SK-N-SH (cell line): ENCODE measurements around the gene NFATC2IP. TPM values are rescaled to one million over a fixed set of nuclear protein-coding genes. Genes with fewer than 3 reads are reported as not detected.

ENCODE experiments used
- CTCF ChIA-PET: fragments of 300-600, 350-600 bp; formaldehyde crosslinking; extraction: SDS; loops from one replicate; lab custom pipeline; 2021; lab: Yijun Ruan, JAX
- POLR2A ChIA-PET: fragments of 350-600 bp; sonication (Branson Sonifier 250); formaldehyde crosslinking; extraction: SDS; loops from one replicate; lab custom pipeline; 2020; ENCODE audit warnings: antibody characterized with exemption, inconsistent platforms; lab: Yijun Ruan, JAX
- DNase-seq: peaks from one replicate; pipeline ENCODE4 v3.0.0; 2012
- H2AFZ ChIP-seq: fragments of 200-600 bp; sonication (generic); 2 replicates; pipeline ENCODE4 v1.8.1; 2016; ENCODE audit warnings: antibody characterized with exemption, mild to moderate bottlenecking, low read depth
- H3F3A ChIP-seq: fragments of 200-600 bp; sonication (generic); replicated peaks from 2 replicates; pipeline ENCODE3; 2016; ENCODE audit warnings: antibody characterized with exemption, mild to moderate bottlenecking; ENCODE audit not compliant: insufficient read depth
- H3K27ac ChIP-seq, 2 experiments: fragments of 200-500 bp in 1 of 2; fragments of 200-600 bp in 1 of 2; sonication (Bioruptor generic) in 1 of 2; sonication (generic), shearing (Covaris generic) in 1 of 2; 2 replicates each; pipeline versions ENCODE4 v1.5.1 to v1.6.1; 2014 to 2016; ENCODE audit warnings: low read depth in 2 of 2, inconsistent platforms in 1 of 2, low read length in 1 of 2, mild to moderate bottlenecking in 1 of 2, mixed read lengths in 1 of 2
- H3K27me3 ChIP-seq: fragments of 200-600 bp; sonication (generic), shearing (Covaris generic); 2 replicates; pipeline ENCODE4 v1.6.1; 2016; ENCODE audit warnings: mixed run types; ENCODE audit not compliant: insufficient read depth
- H3K36me3 ChIP-seq, 2 experiments: fragments of 200-500 bp in 1 of 2; fragments of 200-600 bp in 1 of 2; sonication (Bioruptor generic) in 1 of 2; sonication (generic) in 1 of 2; replicated peaks in 1 of 2; 2 replicates each; pipeline versions ENCODE3 to v1.5.1; 2014 to 2016; ENCODE audit warnings: low read length in 1 of 2, mild to moderate bottlenecking in 1 of 2; ENCODE audit not compliant: insufficient read depth in 2 of 2, control insufficient read depth in 1 of 2
- H3K4me1 ChIP-seq, 2 experiments: fragments of 200-500 bp in 1 of 2; fragments of 200-600 bp in 1 of 2; sonication (Bioruptor generic) in 1 of 2; sonication (generic), shearing (Covaris generic) in 1 of 2; 2 replicates each; pipeline versions ENCODE4 v1.5.1 to v1.6.1; 2014 to 2016; ENCODE audit warnings: low read depth in 1 of 2, low read length in 1 of 2, mixed run types in 1 of 2; ENCODE audit not compliant: insufficient read depth in 2 of 2, control insufficient read depth in 1 of 2
- H3K4me2 ChIP-seq: fragments of 200-600 bp; sonication (generic), shearing (Covaris generic); 2 replicates; pipeline ENCODE4 v1.6.1; 2017; ENCODE audit warnings: mixed run types
- H3K4me3 ChIP-seq, 2 experiments: fragments of 200-500 bp in 1 of 2; fragments of 200-600 bp in 1 of 2; sonication (Bioruptor generic) in 1 of 2; sonication (generic), shearing (Covaris generic) in 1 of 2; 2 replicates each; pipeline versions ENCODE4 v1.5.1 to v1.8.1; 2014 to 2016; ENCODE audit warnings: low read depth in 2 of 2, inconsistent platforms in 1 of 2, low read length in 1 of 2, mild to moderate bottlenecking in 1 of 2, mixed read lengths in 1 of 2, moderate library complexity in 1 of 2
- H3K79me2 ChIP-seq: fragments of 200-600 bp; sonication (generic); 2 replicates; pipeline ENCODE4 v1.8.1; 2017; ENCODE audit warnings: mild to moderate bottlenecking; ENCODE audit not compliant: insufficient read depth
- H3K9ac ChIP-seq: fragments of 200-600 bp; sonication (generic); 2 replicates; pipeline ENCODE4 v1.6.1; 2017; ENCODE audit warnings: mixed run types
- H3K9me2 ChIP-seq: fragments of 200-600 bp; sonication (generic); 2 replicates; pipeline ENCODE4 v1.6.1; 2017; ENCODE audit warnings: mixed run types
- H3K9me3 ChIP-seq: fragments of 200-600 bp; sonication (generic); 2 replicates; pipeline ENCODE4 v1.6.1; 2017; ENCODE audit warnings: mixed run types, mild to moderate bottlenecking, moderate library complexity
- H4K20me1 ChIP-seq: fragments of 200-600 bp; sonication (generic); 2 replicates; pipeline ENCODE4 v1.6.1; 2017; ENCODE audit warnings: mild to moderate bottlenecking, mixed run types; ENCODE audit not compliant: insufficient read depth
- CHD2 ChIP-seq: fragments of 150-350 bp; IDR thresholded peaks from 2 replicates; pipeline ENCODE4 v1.6.1; 2018; ENCODE audit warnings: low read length; ENCODE audit not compliant: partially characterized antibody
- ELF1 ChIP-seq: IDR thresholded peaks from 2 replicates; pipeline ENCODE4 v1.4.0; 2012
- EP300 ChIP-seq, 2 experiments: IDR thresholded peaks; 2 replicates each; pipeline versions ENCODE4 v1.4.0 to v1.6.1; 2012; ENCODE audit warnings: borderline replicate concordance in 1 of 2, low read depth in 1 of 2, low read length in 1 of 2
- EZH2phosphoT487 ChIP-seq: fragments of 200-600 bp; sonication (generic); IDR thresholded peaks from 2 replicates; pipeline ENCODE4 v1.6.1; 2017; ENCODE audit warnings: low read depth, mixed run types, mild to moderate bottlenecking, antibody characterized with exemption, moderate library complexity, borderline replicate concordance
- IRF3 ChIP-seq: fragments of 150-350 bp; IDR thresholded peaks from 2 replicates; pipeline ENCODE4 v1.6.1; 2016; ENCODE audit warnings: mild to moderate bottlenecking, low read depth, low read length
- JUND ChIP-seq: IDR thresholded peaks from 2 replicates; pipeline ENCODE4 v1.4.0; 2012
- MEF2A ChIP-seq: IDR thresholded peaks from 2 replicates; pipeline ENCODE4 v1.4.0; 2012; ENCODE audit warnings: low read depth, borderline replicate concordance
- MXI1 ChIP-seq: IDR thresholded peaks from 2 replicates; pipeline ENCODE4 v1.6.1; 2012; ENCODE audit warnings: mild to moderate bottlenecking, low read depth, low read length, improper control_type of control experiment
- NRF1 ChIP-seq: IDR thresholded peaks from 2 replicates; pipeline ENCODE4 v1.6.1; 2012; ENCODE audit warnings: low read depth, mild to moderate bottlenecking, low read length
- RAD21 ChIP-seq: IDR thresholded peaks from 2 replicates; pipeline ENCODE4 v1.6.1; 2012; ENCODE audit warnings: mild to moderate bottlenecking, low read length
- RCOR1 ChIP-seq: fragments of 150-350 bp; IDR thresholded peaks from 2 replicates; pipeline ENCODE4 v1.6.1; 2017; ENCODE audit warnings: antibody characterized with exemption, low read length
- REST ChIP-seq: IDR thresholded peaks from 2 replicates; pipeline ENCODE4 v1.6.1; 2012; ENCODE audit warnings: mild to moderate bottlenecking, low read depth, low read length, moderate library complexity
- RFX5 ChIP-seq: IDR thresholded peaks from 2 replicates; pipeline ENCODE4 v1.6.1; 2012; ENCODE audit warnings: mild to moderate bottlenecking, improper control_type of control experiment, low read length
- SIN3A ChIP-seq: IDR thresholded peaks from 2 replicates; pipeline ENCODE4 v1.6.1; 2012; ENCODE audit warnings: low read depth, mild to moderate bottlenecking, low read length, moderate library complexity, borderline replicate concordance
- SMC3 ChIP-seq: IDR thresholded peaks from 2 replicates; pipeline ENCODE4 v1.6.1; 2012; ENCODE audit warnings: low read depth, low read length, improper control_type of control experiment
- TAF1 ChIP-seq: IDR thresholded peaks from 2 replicates; pipeline ENCODE4 v1.6.1; 2012; ENCODE audit warnings: low read depth, mild to moderate bottlenecking, low read length, moderate library complexity, borderline replicate concordance
- TCF12 ChIP-seq: IDR thresholded peaks from 2 replicates; pipeline ENCODE4 v1.4.0; 2012
- USF1 ChIP-seq: IDR thresholded peaks from 2 replicates; pipeline ENCODE4 v1.4.0; 2012; ENCODE audit warnings: low read depth, borderline replicate concordance
- YY1 ChIP-seq: IDR thresholded peaks from 2 replicates; pipeline ENCODE4 v1.4.0; 2012; ENCODE audit warnings: low read depth, mild to moderate bottlenecking
- WGBS: methylation state at CpG from one replicate; pipeline ENCODE4 v1.1.6; 2017; ENCODE audit warnings: low lambda C conversion rate; 5-methylcytosine and 5-hydroxymethylcytosine counted together
- polyA plus RNA-seq, 3 experiments: library from polyadenylated mRNA; depleted of rRNA; stranded (reverse); fragments of >200 nt; gene quantifications; 2 replicates each; pipeline ENCODE4 v1.2.3, GENCODE V29; 2012

The NFATC2IP gene
- polyA plus RNA-seq, 1 of the 3 experiments (the other 2 are of a cell fraction) = 41.9 TPM

GRCh38 chr16:28917095-28917494, 33.6 kb upstream of the NFATC2IP start:
- no peak overlapping the region for H3K4me2 ChIP-seq
- H3K4me3 ChIP-seq = no peak overlapping the region
- ChIA-PET CTCF (interaction anchor here (0.7 to 1.1 kb wide), 2 partner anchors 13 to 23 kb away, joined by 3 read pairs; no protein-coding TSS in a partner anchor), POLR2A (no interaction called here)
- H3K27me3 ChIP-seq = no peaks in the 10 kb centered on the region
- peaks cover 14% of the 10 kb centered on the region for H3F3A ChIP-seq
- WGBS = 95% methylated on average over 7 of the region's 7 CpGs
- no peak overlapping the region for H3K27ac ChIP-seq
- H3K9me3 ChIP-seq = no peaks in the 10 kb centered on the region
- H3K9ac ChIP-seq = no peak overlapping the region
- no peaks in the 10 kb centered on the region for H3K9me2 ChIP-seq
- DNase-seq = no peak
- H3K36me3 ChIP-seq = peaks cover 14 to 18% of the 10 kb centered on the region in 2 experiments
- TF ChIP-seq REST (no peak), TCF12 (no peak), MXI1 (no peak), MEF2A (no peak), CHD2 (no peak), NRF1 (no peak)
- H2AFZ ChIP-seq = no peak overlapping the region
- H4K20me1 ChIP-seq = no peaks in the 10 kb centered on the region
- H3K79me2 ChIP-seq = no peaks in the 10 kb centered on the region
- no peaks in the 10 kb centered on the region for H3K4me1 ChIP-seq

- no peak overlapping the region for H3K4me3 ChIP-seq
- ChIA-PET POLR2A (no interaction called here), CTCF (interaction anchor here (1.7 kb wide), 1 partner anchor 27 kb away, joined by 6 read pairs; no protein-coding TSS in a partner anchor)
- H3K27ac ChIP-seq = no peak overlapping the region
- 100% methylated on average over 3 of the region's 3 CpGs for WGBS
- no peaks in the 10 kb centered on the region for H4K20me1 ChIP-seq
- no peak for DNase-seq
- H3K9me2 ChIP-seq = no peaks in the 10 kb centered on the region
- H3K9me3 ChIP-seq = no peaks in the 10 kb centered on the region
- no peak for TF ChIP-seq YY1
- no peak for TF ChIP-seq MXI1
- TF ChIP-seq NRF1 = no peak
- TF ChIP-seq RAD21 = no peak
- TF ChIP-seq CHD2 = no peak
- TF ChIP-seq ELF1 = no peak
- TF ChIP-seq REST = no peak
- no peak for TF ChIP-seq TAF1
- TF ChIP-seq EZH2phosphoT487 = no peak
- TF ChIP-seq SMC3 = no peak
- TF ChIP-seq RCOR1 = no peak
- TF ChIP-seq IRF3 = no peak
- TF ChIP-seq JUND = no peak
- TF ChIP-seq USF1 = no peak
- TF ChIP-seq SIN3A = no peak
- no peak for TF ChIP-seq RFX5
- no peak for TF ChIP-seq TCF12
- TF ChIP-seq EP300 (IDR thresholded peaks at IDR 0.05; ENCODE audit: borderline replicate concordance in 1 of 2, low read depth in 1 of 2, low read length in 1 of 2) = no peak
- H2AFZ ChIP-seq = no peak overlapping the region
- no peaks in the 10 kb centered on the region for H3K27me3 ChIP-seq
- no peak overlapping the region for H3K9ac ChIP-seq
- H3K79me2 ChIP-seq = 0 out of 2 replicates have a peak, but pooled peaks cover 4% of the 10 kb centered on the region
- peaks cover 14% of the 10 kb centered on the region for H3F3A ChIP-seq
- H3K4me2 ChIP-seq = no peak overlapping the region
- no peaks in the 10 kb centered on the region for H3K4me1 ChIP-seq
- H3K36me3 ChIP-seq = peaks cover 12 to 24% of the 10 kb centered on the region in 2 experiments
Measured at GRCh38 chr16:28918698-28919097, 32.0 kb upstream of the NFATC2IP start.
